ENCODE measurements around the gene GPR15.
"Not testable (repeated sequence)": the region's sequence is repeated elsewhere in the genome, so short reads cannot be mapped to it uniquely, and the experiment has no call there.

The GPR15 gene

GRCh38 chr3:98555025-98555379, 23.2 kb downstream of the GPR15 start:
- Histone ChIP-seq H2AFZ (ENCODE audit: low read depth, low read length) (no peak overlapping the region), H3K36me3 (ENCODE audit: insufficient read depth, low read length) (no peaks in the 10 kb centered on the region), H3K4me3 (ENCODE audit: low read length) (no peak overlapping the region), H3K4me1 (ENCODE audit: insufficient read depth, low read length) (no peaks in the 10 kb centered on the region), H3K27me3 (ENCODE audit: insufficient read depth, low read length) (peaks cover 3% of the 10 kb centered on the region), H3K9me3 (ENCODE audit: low read length) (no peaks in the 10 kb centered on the region)

- no peaks in the 10 kb centered on the region for H3K36me3 ChIP-seq (ENCODE audit: insufficient read depth, low read length)
These were observed 24.7 kb downstream of the GPR15 start for GRCh38 chr3:98556164-98557130.

DNA sequence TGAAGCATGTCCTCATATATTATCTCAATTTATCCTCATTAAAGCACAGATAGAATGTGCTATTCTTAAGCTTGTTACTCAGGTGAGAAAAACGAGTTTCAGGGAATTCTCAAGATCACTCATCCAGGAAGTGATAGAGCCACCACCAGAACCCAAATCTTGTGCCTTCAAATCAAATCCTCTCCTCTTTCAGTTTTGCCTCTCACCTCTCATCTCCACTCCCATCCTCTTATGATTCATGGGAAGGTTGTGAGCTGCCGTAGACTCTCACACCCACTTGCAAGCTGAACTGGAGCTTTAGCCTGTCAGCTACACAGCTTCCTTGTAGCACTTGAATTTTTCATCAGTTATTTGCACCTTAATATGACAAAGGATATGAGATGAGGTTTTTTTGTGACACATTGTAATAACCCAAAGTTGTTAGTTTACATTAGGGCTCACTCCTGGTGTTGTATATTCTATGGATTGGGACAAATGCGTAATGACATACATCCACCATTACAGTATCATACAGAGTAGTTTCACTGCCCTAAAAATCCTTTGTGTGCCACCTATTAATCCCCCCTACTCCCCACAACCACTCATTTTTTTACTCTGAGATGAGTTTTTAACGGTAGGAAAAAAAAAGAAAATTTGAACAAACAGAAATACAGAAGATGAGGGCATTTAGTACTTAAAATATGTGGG, 25.7 kb downstream of the GPR15 start:
- Histone ChIP-seq H3K27me3 (ENCODE audit: insufficient read depth, low read length) (peaks cover 3% of the 10 kb centered on the region), H3K9me3 (ENCODE audit: low read length) (no peaks in the 10 kb centered on the region), H3K36me3 (ENCODE audit: insufficient read depth, low read length) (no peaks in the 10 kb centered on the region), H3K4me1 (ENCODE audit: insufficient read depth, low read length) (no peaks in the 10 kb centered on the region), H2AFZ (ENCODE audit: low read depth, low read length) (no peak overlapping the region), H3K4me3 (ENCODE audit: low read length) (no peak overlapping the region)

More at GRCh38 chr3:98556164-98557130, 24.7 kb downstream of the GPR15 start:
- no peak overlapping the region for H3K4me3 ChIP-seq (ENCODE audit: low read length)
- no peaks in the 10 kb centered on the region for H3K9me3 ChIP-seq (ENCODE audit: low read length)
- H3K4me1 ChIP-seq (ENCODE audit: insufficient read depth, low read length), result no peaks in the 10 kb centered on the region
- H2AFZ ChIP-seq (ENCODE audit: low read depth, low read length), result no peak overlapping the region
- H3K27me3 ChIP-seq (ENCODE audit: insufficient read depth, low read length), result peaks cover 3% of the 10 kb centered on the region

GRCh38 chr3:98558100-98558827, 26.5 kb downstream of the GPR15 start:
- Histone ChIP-seq H3K36me3 (ENCODE audit: insufficient read depth, low read length) (no peaks in the 10 kb centered on the region), H3K4me1 (ENCODE audit: insufficient read depth, low read length) (no peaks in the 10 kb centered on the region), H3K27me3 (ENCODE audit: insufficient read depth, low read length) (peaks cover 3% of the 10 kb centered on the region), H3K9me3 (ENCODE audit: low read length) (no peaks in the 10 kb centered on the region), H2AFZ (ENCODE audit: low read depth, low read length) (no peak overlapping the region), H3K4me3 (ENCODE audit: low read length) (no peak overlapping the region)

- H2AFZ ChIP-seq (ENCODE audit: low read depth, low read length); H3K4me3 ChIP-seq (ENCODE audit: low read length); H3K36me3 ChIP-seq (ENCODE audit: insufficient read depth, low read length); H3K4me1 ChIP-seq (ENCODE audit: insufficient read depth, low read length); H3K9me3 ChIP-seq (ENCODE audit: low read length); H3K27me3 ChIP-seq (ENCODE audit: insufficient read depth, low read length): not testable (repeated sequence)
These were observed 28.0 kb downstream of the GPR15 start for GRCh38 chr3:98559769-98560168.

GRCh38 chr3:98560911-98561310, 29.1 kb downstream of the GPR15 start:
- Histone ChIP-seq H3K27me3 (ENCODE audit: insufficient read depth, low read length) (peaks cover 3% of the 10 kb centered on the region), H3K9me3 (ENCODE audit: low read length) (no peaks in the 10 kb centered on the region), H2AFZ (ENCODE audit: low read depth, low read length) (no peak overlapping the region), H3K36me3 (ENCODE audit: insufficient read depth, low read length) (no peaks in the 10 kb centered on the region), H3K4me3 (ENCODE audit: low read length) (no peak overlapping the region), H3K4me1 (ENCODE audit: insufficient read depth, low read length) (no peaks in the 10 kb centered on the region)

DNA sequence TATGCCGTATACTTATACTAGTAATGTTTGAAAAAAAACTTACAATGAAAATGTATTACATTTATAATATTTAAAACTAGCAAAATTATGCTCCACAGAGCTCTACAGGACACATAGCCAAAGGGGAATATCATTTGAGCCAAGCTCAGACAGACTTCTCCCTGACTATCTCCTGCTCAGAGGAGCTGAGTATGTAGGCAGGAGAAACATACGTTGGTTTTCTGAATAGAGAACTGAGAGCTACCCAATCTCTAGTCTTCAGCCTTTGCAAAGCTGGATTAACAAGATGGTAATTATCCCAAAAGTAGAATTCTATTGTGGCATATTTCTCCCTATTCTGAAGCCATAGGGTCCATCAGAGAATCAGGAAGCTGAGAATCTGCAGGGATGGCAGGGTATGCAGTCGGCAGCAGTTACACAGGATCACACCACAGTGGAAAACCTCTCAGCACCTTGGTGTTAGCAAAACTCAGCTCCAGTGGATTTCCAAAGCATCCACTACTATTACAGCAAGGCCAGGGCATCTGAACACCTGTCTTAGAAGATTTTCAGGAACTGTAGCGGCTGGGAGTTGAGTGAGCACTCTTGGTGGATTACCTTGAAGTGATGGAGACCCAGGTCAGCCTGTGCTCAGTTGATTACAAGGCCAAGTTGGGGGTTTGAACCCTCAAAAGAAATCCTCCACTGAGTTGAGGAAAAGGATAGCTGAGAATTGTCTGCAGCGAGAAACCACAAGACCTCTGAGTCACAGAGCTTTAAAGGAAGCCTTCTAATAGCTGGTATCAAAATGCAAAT, 30.1 kb downstream of the GPR15 start:
- H3K36me3 ChIP-seq (ENCODE audit: insufficient read depth, low read length), result no peaks in the 10 kb centered on the region
- no peaks in the 10 kb centered on the region for H3K4me1 ChIP-seq (ENCODE audit: insufficient read depth, low read length)
- no peak overlapping the region for H2AFZ ChIP-seq (ENCODE audit: low read depth, low read length)
- H3K4me3 ChIP-seq (ENCODE audit: low read length), result no peak overlapping the region
- H3K27me3 ChIP-seq (ENCODE audit: insufficient read depth, low read length), result peaks cover 3% of the 10 kb centered on the region
- no peaks in the 10 kb centered on the region for H3K9me3 ChIP-seq (ENCODE audit: low read length)

GRCh38 chr3:98563661-98564281, 32.0 kb downstream of the GPR15 start:
- Histone ChIP-seq H3K4me1 (ENCODE audit: insufficient read depth, low read length) (no peaks in the 10 kb centered on the region), H3K4me3 (ENCODE audit: low read length) (no peak overlapping the region), H3K27me3 (ENCODE audit: insufficient read depth, low read length) (no peaks in the 10 kb centered on the region), H3K9me3 (ENCODE audit: low read length) (no peaks in the 10 kb centered on the region), H2AFZ (ENCODE audit: low read depth, low read length) (no peak overlapping the region), H3K36me3 (ENCODE audit: insufficient read depth, low read length) (no peaks in the 10 kb centered on the region)

DNA sequence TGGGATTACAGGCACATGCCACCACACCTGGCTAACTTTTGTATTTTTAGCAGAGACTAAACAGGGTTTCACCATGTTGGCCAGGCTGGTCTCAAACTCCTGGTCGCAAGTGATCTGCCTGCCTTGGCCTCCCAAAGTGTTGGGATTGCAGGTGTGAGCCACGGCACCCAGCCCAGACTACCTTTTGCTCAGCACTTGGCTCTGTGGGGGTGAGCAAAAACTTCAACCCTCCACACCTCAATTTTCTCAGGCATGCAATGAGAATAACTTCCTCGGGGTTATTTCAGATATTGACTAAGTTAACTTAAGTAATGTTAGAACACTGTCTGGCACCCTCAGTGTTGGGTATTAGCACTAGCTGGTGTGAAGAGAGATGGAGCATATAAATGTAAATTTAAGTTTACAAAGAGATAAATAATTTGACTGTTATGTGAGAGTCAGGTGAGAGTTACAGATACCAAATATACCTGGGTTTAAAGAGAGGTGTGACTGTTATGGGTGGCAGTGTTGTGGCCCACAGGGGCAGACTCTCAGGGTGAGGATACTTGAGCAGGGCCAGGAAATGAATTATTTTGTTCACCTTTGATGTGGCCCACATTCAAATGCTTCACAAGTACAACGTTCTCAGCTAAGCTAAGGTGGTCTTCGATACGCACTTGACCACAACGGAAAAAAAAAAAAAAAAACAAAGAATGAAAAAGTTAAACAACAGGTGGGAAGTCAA, 32.7 kb downstream of the GPR15 start:
- no peaks in the 10 kb centered on the region for H3K27me3 ChIP-seq (ENCODE audit: insufficient read depth, low read length)
- no peaks in the 10 kb centered on the region for H3K4me1 ChIP-seq (ENCODE audit: insufficient read depth, low read length)
- H3K9me3 ChIP-seq (ENCODE audit: low read length), result no peaks in the 10 kb centered on the region
- H2AFZ ChIP-seq (ENCODE audit: low read depth, low read length), result no peak overlapping the region
- no peak overlapping the region for H3K4me3 ChIP-seq (ENCODE audit: low read length)
- H3K36me3 ChIP-seq (ENCODE audit: insufficient read depth, low read length), result no peaks in the 10 kb centered on the region

DNA sequence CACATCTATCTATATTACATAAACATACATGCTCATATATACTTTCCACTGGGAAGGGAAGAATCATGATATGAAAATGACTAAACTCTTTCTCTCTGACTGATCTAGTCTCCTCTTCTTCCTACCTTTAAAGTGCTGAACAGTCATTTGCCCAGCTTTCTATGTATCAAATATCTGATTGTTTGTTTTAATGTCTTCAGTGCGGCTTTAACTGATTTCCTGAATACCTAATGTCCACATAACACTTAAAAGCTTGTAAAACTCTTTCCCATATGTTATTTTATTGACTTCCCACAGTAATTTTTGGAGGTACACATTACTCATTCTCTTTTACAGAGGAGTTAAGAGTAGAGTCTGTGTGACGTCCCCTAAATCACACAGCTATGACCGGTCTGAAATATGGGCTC, 33.5 kb downstream of the GPR15 start:
- Histone ChIP-seq H3K4me1 (ENCODE audit: insufficient read depth, low read length) (no peaks in the 10 kb centered on the region), H3K4me3 (ENCODE audit: low read length) (no peak overlapping the region), H2AFZ (ENCODE audit: low read depth, low read length) (no peak overlapping the region), H3K36me3 (ENCODE audit: insufficient read depth, low read length) (no peaks in the 10 kb centered on the region), H3K27me3 (ENCODE audit: insufficient read depth, low read length) (no peaks in the 10 kb centered on the region), H3K9me3 (ENCODE audit: low read length) (no peaks in the 10 kb centered on the region)

DNA sequence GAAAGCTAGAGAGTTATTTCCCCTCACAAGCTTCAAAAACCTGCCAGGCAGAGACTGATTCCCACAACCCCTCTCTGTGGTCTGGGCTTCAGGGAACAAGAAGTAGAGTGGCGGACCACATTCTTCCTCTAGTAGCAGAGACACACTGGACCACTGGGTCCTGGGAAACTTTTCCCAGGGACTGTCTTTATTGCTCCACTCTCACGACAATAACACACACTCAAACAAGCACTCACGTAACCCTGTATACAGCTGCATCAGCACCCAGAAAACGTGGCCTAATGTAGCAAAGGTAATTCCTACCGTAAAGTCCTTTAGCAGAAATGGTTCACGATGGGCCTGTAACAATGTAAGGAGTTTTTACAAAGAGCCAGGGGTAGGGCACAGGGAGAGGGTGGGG, 34.1 kb downstream of the GPR15 start:
- H2AFZ ChIP-seq (ENCODE audit: low read depth, low read length), result no peak overlapping the region
- H3K27me3 ChIP-seq (ENCODE audit: insufficient read depth, low read length), result no peaks in the 10 kb centered on the region
- no peaks in the 10 kb centered on the region for H3K4me1 ChIP-seq (ENCODE audit: insufficient read depth, low read length)
- H3K36me3 ChIP-seq (ENCODE audit: insufficient read depth, low read length), result no peaks in the 10 kb centered on the region
- H3K4me3 ChIP-seq (ENCODE audit: low read length), result no peak overlapping the region
- H3K9me3 ChIP-seq (ENCODE audit: low read length), result no peaks in the 10 kb centered on the region
